Duodenal mucosa (tissue), 2 donors: ENCODE data around the gene RAB27B.

Experiments
- H3K27ac ChIP-seq: one replicate; pipeline ENCODE4 v1.7.0; 2013; ENCODE audit warnings: low read depth, low read length
- H3K27me3 ChIP-seq, 2 donors: one replicate each; pipeline ENCODE4 v1.7.0; 2013; ENCODE audit warnings: low read length in 2 of 2, control low read depth in 1 of 2; ENCODE audit not compliant: insufficient read depth in 2 of 2, control insufficient read depth in 1 of 2
- H3K36me3 ChIP-seq, 2 donors: one replicate each; pipeline ENCODE4 v1.7.0; 2013; ENCODE audit warnings: low read length in 2 of 2, control low read depth in 1 of 2; ENCODE audit not compliant: insufficient read depth in 2 of 2, control insufficient read depth in 1 of 2
- H3K4me1 ChIP-seq, 2 donors: one replicate each; pipeline ENCODE4 v1.7.0; 2013; ENCODE audit warnings: low read length in 2 of 2, control low read depth in 1 of 2; ENCODE audit not compliant: insufficient read depth in 2 of 2, control insufficient read depth in 1 of 2
- H3K4me3 ChIP-seq, 2 donors: one replicate each; pipeline ENCODE4 v1.7.0; 2013; ENCODE audit warnings: low read length in 2 of 2, low read depth in 1 of 2
- H3K9ac ChIP-seq, 2 donors: one replicate each; pipeline ENCODE4 v1.7.0; 2013; ENCODE audit warnings: low read length in 2 of 2, low read depth in 1 of 2
- H3K9me3 ChIP-seq, 2 donors: one replicate each; pipeline ENCODE4 v1.7.0; 2013; ENCODE audit warnings: low read length in 2 of 2, control low read depth in 1 of 2; ENCODE audit not compliant: control insufficient read depth in 1 of 2

Gene RAB27B

GRCh38 chr18:54919412-54919811 lies 91.1 kb downstream of the RAB27B start:
- Histone ChIP-seq H3K9ac (no peak overlapping the region), H3K27ac (no peak overlapping the region), H3K9me3 (no peaks in the 10 kb centered on the region), H3K27me3 (no peaks in the 10 kb centered on the region), H3K36me3 (peaks cover 5 to 31% of the 10 kb centered on the region in 2 donors), H3K4me1 (no peaks in the 10 kb centered on the region), H3K4me3 (no peak overlapping the region)

GRCh38 chr18:54923339-54923956 lies 95.2 kb downstream of the RAB27B start:
- peaks cover 10 to 27% of the 10 kb centered on the region in 2 donors for H3K36me3 ChIP-seq
- no peaks in the 10 kb centered on the region for H3K27me3 ChIP-seq
- no peak overlapping the region for H3K4me3 ChIP-seq
- H3K9ac ChIP-seq: no peak overlapping the region
- H3K4me1 ChIP-seq: no peaks in the 10 kb centered on the region
- no peaks in the 10 kb centered on the region for H3K9me3 ChIP-seq
- H3K27ac ChIP-seq: no peak overlapping the region

GRCh38 chr18:54924948-54925347 lies 96.7 kb downstream of the RAB27B start:
- no peak overlapping the region for H3K27ac ChIP-seq
- H3K4me1 ChIP-seq: no peaks in the 10 kb centered on the region
- no peak overlapping the region for H3K9ac ChIP-seq
- no peak overlapping the region for H3K4me3 ChIP-seq
- peaks cover 15 to 39% of the 10 kb centered on the region in 2 donors for H3K36me3 ChIP-seq
- H3K27me3 ChIP-seq: no peaks in the 10 kb centered on the region
- no peaks in the 10 kb centered on the region for H3K9me3 ChIP-seq

GRCh38 chr18:54926593-54927325 lies 98.5 kb downstream of the RAB27B start:
- H3K9me3 ChIP-seq: no peaks in the 10 kb centered on the region
- no peaks in the 10 kb centered on the region for H3K27me3 ChIP-seq
- H3K27ac ChIP-seq: no peak overlapping the region
- H3K4me1 ChIP-seq: no peaks in the 10 kb centered on the region
- no peak overlapping the region for H3K4me3 ChIP-seq
- no peak overlapping the region for H3K9ac ChIP-seq
- H3K36me3 ChIP-seq: peaks cover 15 to 37% of the 10 kb centered on the region in 2 donors

- H3K9ac ChIP-seq: no peak overlapping the region
- H3K27me3 ChIP-seq: no peaks in the 10 kb centered on the region
- no peaks in the 10 kb centered on the region for H3K9me3 ChIP-seq
- H3K36me3 ChIP-seq: peaks cover 18 to 40% of the 10 kb centered on the region in 2 donors
- H3K4me1 ChIP-seq: no peaks in the 10 kb centered on the region
- no peak overlapping the region for H3K4me3 ChIP-seq
- no peak overlapping the region for H3K27ac ChIP-seq
Observed at GRCh38 chr18:54928236-54928635, 100.0 kb downstream of the RAB27B start.

GRCh38 chr18:54931152-54931551 lies 102.9 kb downstream of the RAB27B start:
- H3K27ac ChIP-seq: no peak overlapping the region
- H3K27me3 ChIP-seq: no peaks in the 10 kb centered on the region
- no peak overlapping the region for H3K4me3 ChIP-seq
- no peak overlapping the region for H3K9ac ChIP-seq
- no peaks in the 10 kb centered on the region for H3K9me3 ChIP-seq
- H3K4me1 ChIP-seq: no peaks in the 10 kb centered on the region
- H3K36me3 ChIP-seq: peaks cover 15 to 40% of the 10 kb centered on the region in 2 donors

- Histone ChIP-seq H3K4me3 (no peak overlapping the region), H3K9ac (no peak overlapping the region), H3K27me3 (no peaks in the 10 kb centered on the region), H3K36me3 (peaks cover 11 to 47% of the 10 kb centered on the region in 2 donors), H3K27ac (no peak overlapping the region), H3K9me3 (no peaks in the 10 kb centered on the region), H3K4me1 (no peaks in the 10 kb centered on the region)
Observed at GRCh38 chr18:54932472-54932871, 104.2 kb downstream of the RAB27B start.

GRCh38 chr18:54938506-54938905 lies 110.2 kb downstream of the RAB27B start:
- Histone ChIP-seq H3K4me3 (no peak overlapping the region), H3K4me1 (no peaks in the 10 kb centered on the region), H3K36me3 (peaks cover 11 to 40% of the 10 kb centered on the region in 2 donors), H3K9me3 (no peaks in the 10 kb centered on the region), H3K27me3 (no peaks in the 10 kb centered on the region), H3K9ac (no peak overlapping the region), H3K27ac (no peak overlapping the region)

GRCh38 chr18:54939361-54939917 lies 111.2 kb downstream of the RAB27B start:
- H3K9ac ChIP-seq: no peak overlapping the region
- no peak overlapping the region for H3K4me3 ChIP-seq
- no peaks in the 10 kb centered on the region for H3K9me3 ChIP-seq
- H3K4me1 ChIP-seq: no peaks in the 10 kb centered on the region
- H3K27me3 ChIP-seq: no peaks in the 10 kb centered on the region
- peaks cover 11 to 40% of the 10 kb centered on the region in 2 donors for H3K36me3 ChIP-seq
- H3K27ac ChIP-seq: no peak overlapping the region

GRCh38 chr18:54942144-54942543 lies 113.9 kb downstream of the RAB27B start:
- Histone ChIP-seq H3K4me1 (peaks cover 12 to 15% of the 10 kb centered on the region in 2 donors), H3K27me3 (no peaks in the 10 kb centered on the region), H3K9me3 (no peaks in the 10 kb centered on the region), H3K4me3 (no peak overlapping the region), H3K9ac (no peak overlapping the region), H3K36me3 (peaks cover 11 to 25% of the 10 kb centered on the region in 2 donors), H3K27ac (no peak overlapping the region)
